HG03135 (cell line): ENCODE measurements around the gene NR1H3.

Source experiments
- ATAC-seq: cut with Tn5 transposase; IDR thresholded peaks from one replicate; pipeline ENCODE4 v1.9.1; 2021; ENCODE audit warnings: mild to moderate bottlenecking, moderate library complexity; ENCODE audit not compliant: unreplicated experiment

NR1H3 gene

DNA sequence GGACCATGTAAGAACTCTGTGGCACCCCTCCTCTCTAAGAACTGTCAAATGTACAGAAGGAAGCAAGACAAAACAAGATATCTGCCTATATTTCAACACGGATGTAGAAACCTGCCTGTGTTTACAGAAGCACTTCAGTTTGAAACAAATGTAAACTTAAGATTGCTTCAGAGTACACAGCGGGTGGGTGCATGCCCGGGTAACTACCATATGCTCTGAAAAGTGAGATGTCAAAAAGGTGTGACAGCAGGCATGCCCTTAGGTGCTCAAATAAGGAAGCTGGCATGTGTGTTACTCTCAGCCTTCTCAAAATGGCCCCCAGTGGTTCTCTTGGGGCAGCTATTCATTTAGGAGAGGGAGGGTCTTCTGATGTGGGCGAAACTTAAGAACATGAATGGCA, 14.3 kb upstream of the NR1H3 start:
- ATAC-seq, result no peak

DNA sequence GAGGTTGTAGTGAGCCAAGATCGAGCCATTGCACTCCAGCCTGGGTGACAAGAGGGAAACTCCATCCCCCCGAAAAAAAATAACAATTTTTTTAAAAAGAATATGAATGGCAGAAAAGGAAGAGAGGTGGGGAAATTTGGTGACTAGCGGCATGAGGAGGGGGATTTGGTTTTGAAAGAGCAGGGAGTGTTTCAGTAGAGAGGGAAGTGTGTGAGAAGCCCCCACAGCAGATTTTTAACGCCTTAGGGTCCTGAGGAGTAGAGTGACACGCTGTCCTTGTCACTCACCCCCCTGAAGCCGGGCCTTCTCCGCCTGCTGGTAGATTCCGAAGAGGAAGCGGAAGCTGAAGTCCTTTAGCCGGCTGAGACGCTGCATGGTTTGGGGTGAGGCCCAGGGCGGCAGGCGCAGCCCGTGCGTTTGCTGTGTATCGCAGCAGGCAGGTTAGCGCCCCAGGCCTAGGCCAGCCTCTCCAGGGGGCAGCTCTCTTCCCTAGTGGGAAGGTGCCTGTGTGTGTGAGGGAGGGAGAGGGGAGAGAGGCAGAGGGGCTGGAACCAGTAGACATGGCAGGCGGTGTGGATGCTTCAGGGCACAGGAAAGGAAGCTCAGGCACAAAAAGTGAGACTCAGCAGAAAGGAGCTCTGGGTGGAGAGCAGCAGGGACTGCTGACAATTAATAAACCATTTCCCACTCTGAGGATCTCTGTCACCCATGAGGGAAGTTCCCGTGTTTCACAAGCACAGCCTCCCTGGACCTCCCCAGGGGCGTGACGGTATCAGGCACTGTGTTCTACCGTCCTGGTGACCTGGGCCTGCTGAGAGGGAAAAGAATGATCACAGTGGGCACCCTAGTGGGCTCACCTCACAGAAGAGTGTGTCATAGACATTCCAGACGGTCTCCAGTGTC, 13.1 kb upstream of the NR1H3 start:
- ATAC-seq, result no peak

DNA sequence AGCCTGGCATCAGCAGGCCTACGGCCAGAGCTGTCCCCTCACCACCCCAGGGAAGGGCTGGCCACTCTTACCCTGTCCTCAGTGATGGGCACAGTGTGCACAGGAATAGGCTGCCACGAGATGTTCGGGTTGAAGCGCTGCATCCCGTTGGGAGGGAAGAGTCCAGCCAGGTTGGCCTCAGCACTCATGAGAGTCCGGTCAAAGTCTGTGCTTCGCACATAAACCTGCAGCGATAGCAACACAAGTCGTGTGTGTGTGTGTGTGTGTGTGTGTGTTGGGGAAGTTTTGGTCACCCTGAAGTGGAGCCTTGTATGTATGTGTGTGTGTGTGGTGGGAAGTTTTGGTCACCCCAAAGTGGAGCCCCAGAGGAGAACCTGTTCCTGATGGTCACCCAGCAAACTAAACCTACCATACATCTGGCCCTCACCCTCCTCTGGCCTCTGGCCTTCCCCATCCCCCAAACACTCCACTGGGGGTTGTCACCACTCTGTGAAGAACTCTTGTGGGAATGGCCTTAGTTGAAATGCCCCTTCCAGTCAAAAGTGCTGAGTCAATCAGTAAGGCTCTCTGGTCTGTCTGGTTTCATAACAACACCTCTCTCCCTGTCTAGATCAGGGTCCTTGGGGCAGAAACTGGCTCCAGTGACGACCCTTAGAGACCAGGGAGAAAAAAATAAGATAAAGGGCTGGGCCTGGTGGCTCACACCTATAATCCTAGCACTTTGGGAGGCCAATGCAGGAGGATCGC, 12.0 kb upstream of the NR1H3 start:
- no peak for ATAC-seq

DNA sequence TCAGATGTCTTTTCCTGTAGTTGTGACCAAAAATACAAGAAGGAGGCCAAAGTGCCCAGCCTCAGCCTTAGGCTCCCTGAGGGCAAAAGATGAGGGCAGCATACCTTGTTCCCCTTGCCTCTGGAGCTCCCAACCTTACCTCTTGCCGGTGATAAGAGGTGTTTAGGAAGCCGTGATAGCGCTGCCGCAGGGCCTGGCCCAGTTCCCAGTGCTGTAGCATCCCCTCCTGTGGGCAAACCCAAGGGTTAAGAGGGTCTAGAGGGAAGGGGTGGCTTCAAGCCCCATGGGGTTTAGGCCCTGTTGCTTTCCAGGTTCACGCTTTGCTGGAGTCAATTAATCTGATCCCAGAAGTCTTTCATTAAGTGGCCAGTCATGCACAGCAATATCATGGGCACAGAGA, 10.3 kb upstream of the NR1H3 start:
- no peak for ATAC-seq

DNA sequence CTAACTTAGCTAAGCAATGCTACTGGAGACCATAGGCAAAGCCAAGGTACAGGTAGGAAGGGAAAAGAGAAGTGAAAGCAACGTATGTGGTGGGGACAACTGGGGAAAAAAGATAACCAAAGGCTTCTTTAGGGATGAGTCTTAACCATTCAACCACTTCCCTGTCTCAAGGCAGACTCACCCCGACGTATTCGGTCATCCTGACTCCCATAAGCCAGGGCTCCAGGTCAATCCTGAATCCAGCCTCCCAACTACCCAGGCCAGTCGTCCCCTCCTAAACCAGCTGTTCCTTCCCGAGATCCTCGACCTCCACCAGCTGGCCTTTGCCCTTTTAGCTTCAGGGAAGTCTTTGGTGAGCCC, 9.5 kb upstream of the NR1H3 start:
- peak; percentile 24 for ATAC-seq

DNA sequence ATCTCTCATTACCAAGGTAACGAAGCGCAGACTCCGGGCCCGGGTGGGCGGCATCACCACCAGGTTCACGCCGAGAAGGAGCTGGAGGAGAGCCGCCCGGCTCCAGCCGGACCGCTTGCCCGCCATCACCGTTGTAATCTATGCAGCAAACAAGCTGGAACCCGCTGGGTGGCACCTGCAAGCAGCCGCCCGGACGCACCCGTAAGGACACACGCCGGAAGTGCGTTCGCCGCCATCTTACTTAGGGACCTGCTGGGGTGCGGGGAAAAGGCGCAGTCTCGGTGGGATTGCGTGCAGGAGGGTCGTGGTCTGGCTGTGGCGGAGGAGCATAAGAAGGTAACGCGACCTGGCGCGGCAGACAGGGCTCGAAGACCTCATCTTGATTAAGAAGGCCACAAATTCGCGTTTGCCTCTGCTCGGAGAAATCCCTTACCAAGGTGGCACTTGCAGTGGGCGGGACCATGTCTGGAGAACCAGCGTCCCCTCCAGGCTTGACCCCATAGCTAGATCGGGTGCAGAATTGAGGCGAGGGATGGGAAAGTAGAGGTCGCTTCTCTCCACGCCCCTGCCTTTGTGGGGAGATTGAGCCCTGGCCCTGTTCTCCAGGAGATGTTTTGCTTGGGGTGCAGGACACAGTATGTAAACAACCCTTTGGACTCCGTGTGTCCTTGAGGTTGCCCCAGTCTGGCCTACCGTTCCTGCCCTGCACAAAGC, 9.0 kb upstream of the NR1H3 start, which contains the start of gene ACP2:
Gene ACP2 (minus strand): TSS at position 151 of the 714 bp plus-strand sequence. CDS start 25 bp downstream, at position 126.
- peak; percentile 92 for ATAC-seq

DNA sequence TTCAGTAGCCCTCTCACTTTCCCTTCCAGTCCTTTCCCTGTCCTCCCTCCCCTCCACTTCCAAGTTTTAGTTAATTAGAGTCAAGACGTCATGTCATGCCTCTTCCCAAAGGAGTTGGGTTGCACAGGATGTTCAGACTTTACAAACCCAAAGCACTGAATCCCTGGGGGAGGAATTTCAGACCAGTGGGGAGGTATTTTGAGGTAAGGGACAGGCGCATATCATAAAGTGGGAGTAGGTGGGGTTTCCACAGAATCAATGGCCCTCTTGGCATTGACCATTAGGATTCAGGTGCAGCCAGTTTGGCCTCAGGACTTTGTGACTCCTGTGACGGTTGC, 8.4 kb upstream of the NR1H3 start:
- ATAC-seq, result no peak

DNA sequence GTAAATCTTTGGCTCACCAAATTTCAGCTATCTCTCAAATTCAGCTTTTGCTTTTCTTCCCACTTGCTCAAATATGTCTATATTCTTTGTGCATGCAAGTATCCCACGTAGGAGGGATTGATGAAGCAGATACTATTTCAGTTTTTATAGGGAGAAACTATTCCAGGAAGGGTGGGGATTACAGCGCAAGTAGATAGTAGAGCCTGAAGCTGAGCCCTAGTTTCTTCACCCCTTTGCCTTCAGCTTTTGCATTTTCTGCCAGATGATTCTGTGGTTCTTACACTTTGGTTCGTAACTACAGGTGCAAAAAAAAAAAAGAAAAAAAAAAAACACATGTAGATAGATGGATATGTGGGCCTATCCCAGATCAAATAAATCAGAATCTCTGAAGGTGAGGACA, 6.0 kb upstream of the NR1H3 start:
- ATAC-seq, result no peak

DNA sequence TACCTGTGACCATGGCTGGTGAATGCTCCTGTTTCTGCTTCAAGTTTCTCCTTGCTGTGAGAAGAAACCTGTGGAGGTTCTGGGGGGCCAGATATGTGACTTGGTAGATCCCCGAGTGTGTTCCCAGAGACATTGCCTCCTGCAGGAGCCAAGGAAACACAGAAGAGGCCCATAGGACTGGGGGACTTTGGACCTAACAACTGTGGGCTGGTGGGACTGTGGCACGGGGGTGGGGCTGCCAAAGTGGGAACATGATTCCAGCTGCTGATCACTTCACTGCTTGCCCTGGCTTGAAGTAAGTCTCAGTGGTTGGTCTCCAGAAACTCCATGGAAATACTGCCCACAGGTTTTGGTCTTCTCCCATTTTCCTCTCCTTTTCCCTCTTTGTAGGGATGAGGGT, 4.1 kb upstream of the NR1H3 start:
- no peak for ATAC-seq

DNA sequence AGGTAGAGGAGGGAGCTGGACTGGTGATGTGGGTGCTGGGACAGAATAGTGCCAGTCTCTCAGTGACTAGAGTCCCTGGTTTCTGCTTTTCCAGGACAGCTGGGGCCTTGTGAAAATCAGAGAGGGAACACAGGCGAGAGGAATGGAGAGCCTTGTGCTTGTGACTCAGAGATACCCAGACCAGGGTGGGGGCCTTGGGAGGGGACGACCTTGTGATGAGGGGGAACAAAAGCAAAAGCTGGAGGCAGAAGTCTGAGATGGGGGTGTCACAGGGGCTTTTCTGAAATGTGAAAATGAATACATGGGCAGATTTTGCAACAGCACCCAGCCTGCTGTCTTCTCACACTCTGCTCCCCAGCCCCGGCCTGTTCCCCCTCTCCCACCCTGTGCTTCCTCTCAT, 3.4 kb upstream of the NR1H3 start:
- no peak for ATAC-seq

DNA sequence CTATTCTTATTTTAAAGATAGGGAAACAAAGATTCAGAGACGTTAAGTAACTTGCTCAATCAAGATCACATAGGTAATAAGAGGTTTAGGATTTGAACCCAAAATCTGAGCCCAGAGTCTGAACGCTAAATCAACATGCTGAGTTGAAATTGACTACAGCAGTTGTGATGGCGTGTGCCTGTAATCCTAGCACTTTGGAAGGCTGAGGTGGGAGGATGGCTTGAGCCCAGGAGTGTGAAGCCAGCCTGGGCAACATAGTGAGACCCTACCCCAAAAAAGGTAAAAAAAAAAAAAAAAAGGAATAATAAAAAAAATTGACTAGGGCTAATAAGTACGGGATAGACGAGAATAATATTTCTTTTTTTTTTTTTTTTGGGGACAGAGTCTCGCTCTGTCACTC, 1.4 kb upstream of the NR1H3 start:
- ATAC-seq, result no peak

DNA sequence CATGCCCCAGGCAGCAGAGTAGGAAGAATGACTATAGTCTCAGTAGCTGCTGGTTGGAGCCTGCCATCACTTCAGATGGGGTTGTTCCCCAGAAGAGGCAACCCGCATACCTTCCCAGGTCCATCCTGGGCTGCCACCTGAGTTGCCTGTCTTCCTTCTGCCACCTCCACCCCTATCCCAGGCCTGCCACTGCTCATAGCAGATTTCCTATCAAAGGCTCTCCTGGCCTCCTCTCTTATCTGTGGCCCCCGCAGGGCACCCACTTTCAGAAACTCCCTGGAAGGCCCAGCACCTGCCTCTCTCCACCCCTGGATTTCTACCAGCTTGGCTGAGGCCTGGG, 649 bp upstream of the NR1H3 start:
- no peak for ATAC-seq

DNA sequence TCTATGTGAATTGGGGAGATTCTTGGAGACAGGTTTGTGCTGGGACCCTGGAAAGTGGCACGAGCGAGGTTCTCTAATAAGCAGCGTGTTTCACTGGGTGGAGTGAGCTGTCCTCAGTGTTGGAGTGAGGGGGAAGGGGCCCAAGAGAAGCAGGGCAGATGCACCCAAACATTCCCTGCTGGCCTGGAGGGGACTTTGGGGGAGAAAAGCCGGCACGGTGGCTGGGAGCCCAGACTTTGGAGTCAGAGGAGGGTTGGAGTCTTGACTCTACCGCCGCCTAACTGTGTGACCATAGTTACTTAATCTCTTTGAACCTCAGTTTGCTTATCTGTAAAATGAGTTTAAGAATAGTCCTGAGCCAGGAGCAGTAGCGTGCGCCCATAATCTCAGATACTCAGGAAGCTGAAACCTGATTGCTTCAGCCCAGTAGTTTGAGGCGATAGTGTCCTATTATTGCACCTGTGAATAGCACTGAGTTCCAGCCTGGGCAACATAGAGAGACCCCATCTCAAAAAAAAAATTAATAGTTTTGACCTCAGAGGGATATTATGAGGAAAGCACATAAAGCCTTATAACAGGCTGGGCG, 614 bp downstream of the NR1H3 start:
- no peak for ATAC-seq

DNA sequence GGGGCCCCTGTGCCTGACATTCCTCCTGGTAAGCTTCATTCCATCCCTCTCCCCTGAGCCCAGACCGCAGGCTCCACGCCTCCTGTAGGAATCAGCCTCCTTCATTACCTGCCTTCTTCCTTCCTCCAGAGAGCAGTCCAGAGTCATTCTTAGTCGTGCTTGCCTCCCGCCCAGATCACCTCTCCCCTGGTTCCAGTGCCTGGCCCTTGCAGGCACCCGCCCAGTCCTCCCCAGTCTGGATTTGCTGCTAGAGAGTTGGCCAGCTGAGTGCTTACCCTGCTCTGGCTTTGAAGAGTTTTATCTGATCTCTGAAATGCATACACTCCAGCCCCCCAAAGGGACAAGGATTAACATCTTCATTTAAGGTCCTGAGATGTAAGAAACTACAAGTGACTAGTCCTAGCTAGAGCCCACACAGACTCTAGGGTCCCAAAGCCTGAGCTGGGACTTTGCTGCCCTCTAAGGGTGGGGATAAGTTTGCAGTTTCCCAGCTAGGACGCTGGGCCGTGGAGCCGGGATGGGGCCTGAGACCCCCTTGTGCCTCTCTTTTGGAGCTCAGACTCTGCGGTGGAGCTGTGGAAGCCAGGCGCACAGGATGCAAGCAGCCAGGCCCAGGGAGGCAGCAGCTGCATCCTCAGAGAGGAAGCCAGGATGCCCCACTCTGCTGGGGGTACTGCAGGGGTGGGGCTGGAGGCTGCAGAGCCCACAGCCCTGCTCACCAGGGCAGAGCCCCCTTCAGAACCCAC, 1.6 kb downstream of the NR1H3 start:
- no peak for ATAC-seq

DNA sequence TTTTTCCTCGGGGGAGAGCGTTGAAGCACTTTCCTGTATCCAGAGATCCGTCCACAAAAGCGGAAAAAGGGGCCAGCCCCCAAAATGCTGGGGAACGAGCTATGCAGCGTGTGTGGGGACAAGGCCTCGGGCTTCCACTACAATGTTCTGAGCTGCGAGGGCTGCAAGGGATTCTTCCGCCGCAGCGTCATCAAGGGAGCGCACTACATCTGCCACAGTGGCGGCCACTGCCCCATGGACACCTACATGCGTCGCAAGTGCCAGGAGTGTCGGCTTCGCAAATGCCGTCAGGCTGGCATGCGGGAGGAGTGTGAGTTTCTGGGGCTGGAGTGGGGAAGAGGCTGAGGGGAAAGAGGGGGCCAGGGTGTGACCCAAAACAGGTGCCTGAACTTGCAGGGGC, 2.6 kb downstream of the NR1H3 start:
- no peak for ATAC-seq

DNA sequence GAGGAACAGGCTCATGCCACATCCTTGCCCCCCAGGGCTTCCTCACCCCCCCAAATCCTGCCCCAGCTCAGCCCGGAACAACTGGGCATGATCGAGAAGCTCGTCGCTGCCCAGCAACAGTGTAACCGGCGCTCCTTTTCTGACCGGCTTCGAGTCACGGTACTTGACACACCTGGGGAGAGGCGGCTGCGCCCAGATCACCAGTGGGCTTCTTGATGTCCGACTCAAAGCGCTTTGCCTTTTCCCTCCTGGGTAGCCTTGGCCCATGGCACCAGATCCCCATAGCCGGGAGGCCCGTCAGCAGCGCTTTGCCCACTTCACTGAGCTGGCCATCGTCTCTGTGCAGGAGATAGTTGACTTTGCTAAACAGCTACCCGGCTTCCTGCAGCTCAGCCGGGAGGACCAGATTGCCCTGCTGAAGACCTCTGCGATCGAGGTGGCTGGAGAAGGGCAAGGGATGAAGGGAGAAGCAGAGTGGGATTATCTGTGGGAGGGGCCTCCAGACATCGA, 3.5 kb downstream of the NR1H3 start:
- ATAC-seq, result no peak

DNA sequence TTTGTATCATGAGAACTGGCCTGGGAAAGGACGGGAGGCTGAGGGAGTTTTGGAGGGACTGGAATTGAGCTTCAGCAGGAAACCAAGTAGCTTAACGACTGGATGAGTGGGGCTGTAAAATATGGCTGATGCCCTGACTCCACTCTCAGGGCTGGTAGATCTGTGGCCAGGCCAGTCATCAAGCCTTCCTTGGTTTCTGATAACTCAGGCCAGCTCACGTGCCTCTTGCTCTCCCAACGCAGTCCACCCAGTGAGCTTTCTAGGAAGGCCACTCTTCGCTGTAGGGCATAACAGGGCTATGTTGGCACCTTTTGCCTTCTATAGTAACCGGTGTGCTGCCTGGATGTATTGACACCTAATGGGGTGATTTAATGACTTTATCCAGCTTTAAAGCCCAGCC, 6.3 kb downstream of the NR1H3 start:
- no peak for ATAC-seq

DNA sequence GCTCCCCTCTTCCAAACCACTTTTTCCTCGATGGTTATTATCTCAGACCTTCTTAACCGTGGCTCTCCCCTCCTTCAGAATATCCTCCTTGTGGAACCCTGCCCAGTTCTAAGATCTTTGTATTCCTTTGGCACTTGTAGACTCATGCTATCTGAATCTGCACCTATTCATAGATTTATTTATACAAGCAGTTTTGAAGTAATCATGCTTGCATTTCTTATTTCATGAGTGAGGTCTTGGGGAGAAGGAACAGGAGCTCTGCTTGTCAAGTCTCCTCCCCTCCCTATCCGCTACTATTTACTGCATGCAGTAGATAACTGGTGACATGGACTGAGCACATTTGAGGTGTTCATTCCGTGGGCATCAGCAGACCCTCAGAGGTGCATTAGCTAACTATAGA, 6.7 kb downstream of the NR1H3 start:
- ATAC-seq, result no peak

DNA sequence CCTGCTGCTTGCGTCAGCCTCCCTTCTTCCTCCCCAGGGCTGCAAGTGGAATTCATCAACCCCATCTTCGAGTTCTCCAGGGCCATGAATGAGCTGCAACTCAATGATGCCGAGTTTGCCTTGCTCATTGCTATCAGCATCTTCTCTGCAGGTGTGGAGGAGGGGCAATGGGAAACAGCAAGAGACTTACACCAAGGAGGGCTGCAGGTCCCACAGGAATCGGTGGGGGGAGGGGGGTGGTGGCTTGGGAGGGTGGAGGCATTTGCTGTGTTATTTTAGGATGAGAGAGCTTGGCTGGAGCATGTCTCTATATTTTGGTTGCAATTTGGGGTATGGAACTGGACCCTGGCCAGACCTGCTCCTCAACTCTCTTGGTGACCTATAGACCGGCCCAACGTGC, 10.1 kb downstream of the NR1H3 start:
- no peak for ATAC-seq

DNA sequence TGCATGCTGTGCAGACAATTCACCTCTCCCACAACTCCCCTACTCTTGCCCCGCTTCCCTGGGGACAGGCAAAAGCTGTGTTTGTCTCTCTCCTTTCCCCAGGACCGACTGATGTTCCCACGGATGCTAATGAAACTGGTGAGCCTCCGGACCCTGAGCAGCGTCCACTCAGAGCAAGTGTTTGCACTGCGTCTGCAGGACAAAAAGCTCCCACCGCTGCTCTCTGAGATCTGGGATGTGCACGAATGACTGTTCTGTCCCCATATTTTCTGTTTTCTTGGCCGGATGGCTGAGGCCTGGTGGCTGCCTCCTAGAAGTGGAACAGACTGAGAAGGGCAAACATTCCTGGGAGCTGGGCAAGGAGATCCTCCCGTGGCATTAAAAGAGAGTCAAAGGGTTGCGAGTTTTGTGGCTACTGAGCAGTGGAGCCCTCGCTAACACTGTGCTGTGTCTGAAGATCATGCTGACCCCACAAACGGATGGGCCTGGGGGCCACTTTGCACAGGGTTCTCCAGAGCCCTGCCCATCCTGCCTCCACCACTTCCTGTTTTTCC, 10.7 kb downstream of the NR1H3 start:
- ATAC-seq, result no peak
